ENCODE results near the gene C17orf114.
"Not testable (repeated sequence)": the region's sequence is repeated elsewhere in the genome, so short reads cannot be mapped to it uniquely, and the experiment has no call there.

The C17orf114 gene

GRCh38 chr17:4833178-4833940, 31.2 kb upstream of the C17orf114 start, which contains the start of gene MINK1:
Gene MINK1, plus strand, starts transcription at chr17:4833340. Its CDS starts 244 bp downstream, at chr17:4833584.
- peak; percentile 85 for DNase-seq
- TF ChIP-seq CTCF (IDR thresholded peaks at IDR 0.05; ENCODE audit: unreplicated experiment) = no peak
- Mint-ChIP-seq H3K4me1 (ENCODE audit: low read depth, unreplicated experiment) (peaks cover 30% of the 10 kb centered on the region), H3K27ac (ENCODE audit: unreplicated experiment) (peak within 1 kb of the TSS; percentile 98), H3K9me3 (ENCODE audit: low read depth, unreplicated experiment) (no peaks in the 10 kb centered on the region), H3K4me3 (ENCODE audit: low read depth, unreplicated experiment) (peak within 1 kb of the TSS; percentile 93), H3K27me3 (ENCODE audit: unreplicated experiment) (no peaks in the 10 kb centered on the region), H3K36me3 (ENCODE audit: insufficient read depth, unreplicated experiment) (peaks cover 25% of the 10 kb centered on the region)
- BruUV-seq (replicated peaks) = no TSS peak
- CTCF ChIA-PET = no interaction called here
- intact Hi-C loops (cut with micrococcal nuclease; ENCODE audit: unreplicated experiment) = no loop called here

- Mint-ChIP-seq H3K27ac (ENCODE audit: unreplicated experiment) (peak overlapping the region; percentile 98), H3K36me3 (ENCODE audit: insufficient read depth, unreplicated experiment) (peaks cover 25% of the 10 kb centered on the region), H3K4me3 (ENCODE audit: low read depth, unreplicated experiment) (peak overlapping the region; percentile 93), H3K4me1 (ENCODE audit: low read depth, unreplicated experiment) (peaks cover 31% of the 10 kb centered on the region)
- BruUV-seq (replicated peaks); H3K27me3 Mint-ChIP-seq (ENCODE audit: unreplicated experiment); H3K9me3 Mint-ChIP-seq (ENCODE audit: low read depth, unreplicated experiment); intact Hi-C loops (cut with micrococcal nuclease; ENCODE audit: unreplicated experiment); DNase-seq; CTCF ChIA-PET: not testable (repeated sequence)
Measured at GRCh38 chr17:4832829-4833177, 30.7 kb upstream of the C17orf114 start.

GRCh38 chr17:4827399-4827798, 25.3 kb upstream of the C17orf114 start:
- peaks cover 9% of the 10 kb centered on the region for H3K4me1 Mint-ChIP-seq (ENCODE audit: low read depth, unreplicated experiment)
- CTCF ChIA-PET = no interaction called here
- H3K9me3 Mint-ChIP-seq (ENCODE audit: low read depth, unreplicated experiment) = no peaks in the 10 kb centered on the region
- H3K36me3 Mint-ChIP-seq (ENCODE audit: insufficient read depth, unreplicated experiment) = no peaks in the 10 kb centered on the region
- no peak for DNase-seq
- no peak for TF ChIP-seq CTCF (IDR thresholded peaks at IDR 0.05; ENCODE audit: unreplicated experiment)
- intact Hi-C loops (cut with micrococcal nuclease; ENCODE audit: unreplicated experiment) = no loop called here
- H3K27me3 Mint-ChIP-seq (ENCODE audit: unreplicated experiment) = no peaks in the 10 kb centered on the region
- H3K27ac Mint-ChIP-seq (ENCODE audit: unreplicated experiment) = no peak overlapping the region
- no peak overlapping the region for H3K4me3 Mint-ChIP-seq (ENCODE audit: low read depth, unreplicated experiment)
- no TSS peak for BruUV-seq (replicated peaks)

GRCh38 chr17:4823373-4824089, 21.4 kb upstream of the C17orf114 start:
- H3K36me3 Mint-ChIP-seq (ENCODE audit: insufficient read depth, unreplicated experiment) = no peaks in the 10 kb centered on the region
- H3K27me3 Mint-ChIP-seq (ENCODE audit: unreplicated experiment) = no peaks in the 10 kb centered on the region
- no peak overlapping the region for H3K27ac Mint-ChIP-seq (ENCODE audit: unreplicated experiment)
- TF ChIP-seq CTCF (IDR thresholded peaks at IDR 0.05; ENCODE audit: unreplicated experiment) = no peak
- H3K4me3 Mint-ChIP-seq (ENCODE audit: low read depth, unreplicated experiment) = no peak overlapping the region
- DNase-seq = no peak
- BruUV-seq (replicated peaks) = no TSS peak
- intact Hi-C loops (cut with micrococcal nuclease; ENCODE audit: unreplicated experiment) = no loop called here
- CTCF ChIA-PET = no interaction called here
- no peaks in the 10 kb centered on the region for H3K9me3 Mint-ChIP-seq (ENCODE audit: low read depth, unreplicated experiment)
- peaks cover 2% of the 10 kb centered on the region for H3K4me1 Mint-ChIP-seq (ENCODE audit: low read depth, unreplicated experiment)

- Mint-ChIP-seq H3K27me3 (ENCODE audit: unreplicated experiment) (no peaks in the 10 kb centered on the region), H3K9me3 (ENCODE audit: low read depth, unreplicated experiment) (no peaks in the 10 kb centered on the region), H3K4me3 (ENCODE audit: low read depth, unreplicated experiment) (no peak overlapping the region), H3K27ac (ENCODE audit: unreplicated experiment) (no peak overlapping the region), H3K36me3 (ENCODE audit: insufficient read depth, unreplicated experiment) (no peaks in the 10 kb centered on the region), H3K4me1 (ENCODE audit: low read depth, unreplicated experiment) (no peaks in the 10 kb centered on the region)
- BruUV-seq (replicated peaks) = no TSS peak
- no peak for TF ChIP-seq CTCF (IDR thresholded peaks at IDR 0.05; ENCODE audit: unreplicated experiment)
- intact Hi-C loops (cut with micrococcal nuclease; ENCODE audit: unreplicated experiment) = no loop called here
- DNase-seq = no peak
- CTCF ChIA-PET = no interaction called here
Measured at GRCh38 chr17:4822835-4823234, 20.7 kb upstream of the C17orf114 start.
